Fibroblast of lung (primary cell): ENCODE data around the gene ARID3A. TPM values are rescaled to one million over a fixed set of nuclear protein-coding genes. Genes with fewer than 3 reads are reported as not detected.

Experiments used
- DNase-seq, 2 donors: peaks; one replicate each; pipeline versions ENCODE4 v3.0.0 to v3.0.0-alpha.2; 2010; ENCODE audit warnings: low read depth in 2 of 2
- H2AFZ ChIP-seq: 2 replicates; pipeline ENCODE4 v1.5.1; 2012; ENCODE audit warnings: low read length, control low read depth, inconsistent platforms
- H3K27ac ChIP-seq: 2 replicates; pipeline ENCODE4 v1.5.1; 2011; ENCODE audit warnings: low read length, control low read depth; ENCODE audit not compliant: insufficient read depth
- H3K27me3 ChIP-seq: 2 replicates; pipeline ENCODE4 v1.5.1; 2011; ENCODE audit warnings: mild to moderate bottlenecking, low read length; ENCODE audit not compliant: control insufficient read depth, insufficient read depth
- H3K36me3 ChIP-seq: 2 replicates; pipeline ENCODE4 v1.5.1; 2011; ENCODE audit warnings: low read length; ENCODE audit not compliant: control insufficient read depth, insufficient read depth
- H3K4me1 ChIP-seq: 2 replicates; pipeline ENCODE4 v1.5.1; 2011; ENCODE audit warnings: low read length; ENCODE audit not compliant: control insufficient read depth, insufficient read depth; ENCODE audit errors: extremely low read depth
- H3K4me2 ChIP-seq: 2 replicates; pipeline ENCODE4 v1.5.1; 2011; ENCODE audit warnings: low read length, control low read depth; ENCODE audit not compliant: insufficient read depth; ENCODE audit errors: extremely low read depth
- H3K4me3 ChIP-seq, 4 experiments: fragments of 200-600 bp in 1 of 4; sonication (generic) in 1 of 4; replicated peaks in 1 of 4; 2 replicates each; pipeline ENCODE4 v1.5.1; 2011 to 2016; ENCODE audit warnings: low read length in 4 of 4, low read depth in 3 of 4, mild to moderate bottlenecking in 3 of 4, control low read depth in 2 of 4, inconsistent platforms in 1 of 4, mixed read lengths in 1 of 4; ENCODE audit not compliant: insufficient read depth in 1 of 4; ENCODE audit errors: control extremely low read depth in 1 of 4
- H3K79me2 ChIP-seq: 2 replicates; pipeline ENCODE4 v1.5.1; 2012; ENCODE audit warnings: mild to moderate bottlenecking, low read length, inconsistent platforms; ENCODE audit not compliant: control insufficient read depth, insufficient read depth
- H3K9ac ChIP-seq: 2 replicates; pipeline ENCODE4 v1.5.1; 2011; ENCODE audit warnings: mild to moderate bottlenecking, low read length, control low read depth; ENCODE audit not compliant: insufficient read depth
- H3K9me3 ChIP-seq: 2 replicates; pipeline ENCODE4 v1.5.1; 2012; ENCODE audit warnings: low read depth, low read length; ENCODE audit not compliant: control insufficient read depth, insufficient read depth
- H4K20me1 ChIP-seq: 2 replicates; pipeline ENCODE4 v1.5.1; 2011; ENCODE audit warnings: low read length; ENCODE audit not compliant: control insufficient read depth, insufficient read depth; ENCODE audit errors: extremely low read depth
- CTCF ChIP-seq, 2 donors: IDR thresholded peaks in 1 of 2; conservative IDR thresholded peaks in 1 of 2; 1 replicate in 1 of 2; 2 replicates in 1 of 2; pipeline ENCODE4 v1.5.1; 2011 to 2012; ENCODE audit warnings: low read length in 2 of 2, control low read depth in 1 of 2, inconsistent platforms in 1 of 2, low read depth in 1 of 2, mild to moderate bottlenecking in 1 of 2
- EZH2 ChIP-seq: IDR thresholded peaks from 2 replicates; pipeline ENCODE4 v1.5.1; 2012; ENCODE audit warnings: low read length, control low read depth, mild to moderate bottlenecking; ENCODE audit errors: missing control alignments
- polyA plus RNA-seq, 2 donors: library from polyadenylated mRNA; depleted of rRNA in 1 of 2; stranded (reverse) in 1 of 2; unstranded in 1 of 2; fragments of >200 nt; gene quantifications; 2 replicates each; pipeline ENCODE4 v1.2.1, GENCODE V29; 2011 to 2012; ENCODE audit warnings: missing spikeins in 1 of 2
- total RNA-seq: library from RNA; depleted of rRNA; stranded (reverse); fragments of >200 nt; gene quantifications from 2 replicates; pipeline ENCODE4 v1.2.1, GENCODE V29; 2014

The ARID3A gene
- total and polyA plus RNA-seq, 2 donors (not counting 1 experiment from before 2014, with no cell fraction given), result 6.4 to 14.9 TPM

- H3K79me2 ChIP-seq, result peaks cover 56% of the 10 kb centered on the region
- peaks cover 26% of the 10 kb centered on the region for H3K4me1 ChIP-seq
- no peak overlapping the region for H2AFZ ChIP-seq
- no peaks in the 10 kb centered on the region for H3K9me3 ChIP-seq
- H4K20me1 ChIP-seq, result no peaks in the 10 kb centered on the region
- peak overlapping the region; percentile 65 for H3K27ac ChIP-seq
- H3K4me3 ChIP-seq, result no peak overlapping the region
- TF ChIP-seq EZH2, result no peak
- TF ChIP-seq CTCF (conservative IDR thresholded peaks at IDR 0.05 in 1 of 2, IDR thresholded peaks at IDR 0.05 in 1 of 2; ENCODE audit: low read depth in 1 of 2, low read length in 2 of 2), result no peak
- H3K36me3 ChIP-seq, result peaks cover 14% of the 10 kb centered on the region
- H3K9ac ChIP-seq, result no peak overlapping the region
- no peak overlapping the region for H3K4me2 ChIP-seq
- H3K27me3 ChIP-seq, result no peaks in the 10 kb centered on the region
- peak; percentile 74 to 82 for DNase-seq
Observed at GRCh38 chr19:934865-935479, 9.1 kb downstream of the ARID3A start.

DNA sequence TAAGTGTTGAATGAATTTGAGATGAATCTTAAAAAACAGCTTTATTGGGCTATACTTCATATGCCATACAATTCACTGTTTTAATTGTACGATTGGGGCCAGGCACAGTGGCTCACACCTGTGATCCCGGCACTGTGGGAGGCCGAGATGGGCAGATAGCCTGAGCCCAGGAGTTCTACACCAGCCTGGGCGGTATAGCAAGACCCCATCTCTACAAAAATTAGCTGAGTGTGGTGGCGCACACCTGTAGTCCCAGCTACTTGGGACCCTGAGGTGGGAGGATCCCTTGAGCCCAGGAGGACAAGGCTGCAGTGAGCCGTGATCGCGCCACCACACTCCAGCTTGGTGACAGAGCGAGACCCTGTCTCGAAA is 10.3 kb downstream of the ARID3A start:
- no peak overlapping the region for H3K9ac ChIP-seq
- H3K27ac ChIP-seq, result no peak overlapping the region
- H3K4me2 ChIP-seq, result no peak overlapping the region
- peaks cover 57% of the 10 kb centered on the region for H3K79me2 ChIP-seq
- H3K4me3 ChIP-seq, result no peak overlapping the region
- no peaks in the 10 kb centered on the region for H4K20me1 ChIP-seq
- no peak overlapping the region for H2AFZ ChIP-seq
- H3K4me1 ChIP-seq, result peaks cover 33% of the 10 kb centered on the region
- TF ChIP-seq CTCF (conservative IDR thresholded peaks at IDR 0.05 in 1 of 2, IDR thresholded peaks at IDR 0.05 in 1 of 2; ENCODE audit: low read depth in 1 of 2, low read length in 2 of 2) (no peak), EZH2 (no peak)
- no peaks in the 10 kb centered on the region for H3K9me3 ChIP-seq
- no peak for DNase-seq
- peaks cover 14% of the 10 kb centered on the region for H3K36me3 ChIP-seq
- H3K27me3 ChIP-seq, result no peaks in the 10 kb centered on the region

- peaks cover 62% of the 10 kb centered on the region for H3K79me2 ChIP-seq
- no peaks in the 10 kb centered on the region for H4K20me1 ChIP-seq
- no peak overlapping the region for H3K9ac ChIP-seq
- H2AFZ ChIP-seq, result no peak overlapping the region
- no peak for TF ChIP-seq CTCF (conservative IDR thresholded peaks at IDR 0.05 in 1 of 2, IDR thresholded peaks at IDR 0.05 in 1 of 2; ENCODE audit: low read depth in 1 of 2, low read length in 2 of 2)
- no peak for TF ChIP-seq EZH2
- H3K4me1 ChIP-seq, result peaks cover 38% of the 10 kb centered on the region
- no peak overlapping the region for H3K4me2 ChIP-seq
- no peak for DNase-seq
- H3K36me3 ChIP-seq, result peaks cover 10% of the 10 kb centered on the region
- no peak overlapping the region for H3K4me3 ChIP-seq
- no peaks in the 10 kb centered on the region for H3K27me3 ChIP-seq
- H3K9me3 ChIP-seq, result no peaks in the 10 kb centered on the region
- no peak overlapping the region for H3K27ac ChIP-seq
Observed at GRCh38 chr19:937259-937694, 11.4 kb downstream of the ARID3A start.
